PC-9 (cell line): ENCODE data around the gene PPFIA4. TPM values are rescaled to one million over a fixed set of nuclear protein-coding genes. Genes with fewer than 3 reads are reported as not detected.

ENCODE experiments used
- BruUV-seq: library from RNA; stranded (reverse); fragments of 400-500 nt; replicated peaks from 2 replicates; lab custom pipeline; 2021; lab: Mats Ljungman, UMichigan
- CTCF ChIA-PET: fragments of 300-600 bp; sonication (Branson Sonifier 250); formaldehyde crosslinking; loops from one replicate; lab custom pipeline; 2022; ENCODE audit warnings: antibody characterized with exemption; lab: Charles Lee
- POLR2A ChIA-PET: fragments of 300-600 bp; sonication (Branson Sonifier 250); formaldehyde crosslinking; loops from one replicate; lab custom pipeline; 2022; ENCODE audit warnings: antibody characterized with exemption; ENCODE audit not compliant: unreplicated experiment; lab: Charles Lee
- DNase-seq, 2 experiments: peaks; one replicate each; pipeline versions ENCODE4 v3.0.0 to v3.0.0-alpha.2; 2015 to 2022; ENCODE audit warnings: mixed read lengths in 1 of 2
- H2AFZ ChIP-seq: fragments of 200-600 bp; sonication (generic); 2 replicates; pipeline ENCODE4 v1.8.1; 2017; ENCODE audit warnings: antibody characterized with exemption
- H3F3A ChIP-seq: fragments of 200-600 bp; sonication (generic); 2 replicates; pipeline ENCODE4 v1.8.1; 2017; ENCODE audit warnings: antibody characterized with exemption, mild to moderate bottlenecking, low read depth; ENCODE audit not compliant: insufficient read depth
- H3K27ac ChIP-seq: fragments of 200-600 bp; sonication (generic); 2 replicates; pipeline ENCODE4 v1.6.1; 2016; ENCODE audit warnings: mixed run types
- H3K27me3 ChIP-seq: fragments of 200-600 bp; sonication (generic); 2 replicates; pipeline ENCODE4 v1.6.1; 2016; ENCODE audit warnings: low read depth, mixed run types; ENCODE audit not compliant: insufficient read depth
- H3K36me3 ChIP-seq: fragments of 200-600 bp; sonication (generic); 2 replicates; pipeline ENCODE4 v1.6.1; 2016; ENCODE audit warnings: low read depth, mixed run types
- H3K4me1 ChIP-seq: fragments of 200-600 bp; sonication (generic); replicated peaks from 2 replicates; pipeline ENCODE4 v1.6.1; 2016; ENCODE audit warnings: mixed run types; ENCODE audit not compliant: insufficient read depth
- H3K4me2 ChIP-seq: fragments of 200-600 bp; sonication (generic); 2 replicates; pipeline ENCODE4 v1.6.1; 2017; ENCODE audit warnings: mixed run types
- H3K4me3 ChIP-seq: fragments of 200-600 bp; sonication (generic); 2 replicates; pipeline ENCODE4 v1.6.1; 2016; ENCODE audit warnings: mixed run types
- H3K79me2 ChIP-seq: fragments of 200-600 bp; sonication (generic); 2 replicates; pipeline ENCODE4 v1.6.1; 2017; ENCODE audit warnings: low read depth, mixed run types
- H3K9me2 ChIP-seq: fragments of 200-600 bp; sonication (generic); 2 replicates; pipeline ENCODE4 v1.8.1; 2017; ENCODE audit warnings: mild to moderate bottlenecking; ENCODE audit not compliant: insufficient read depth
- H3K9me3 ChIP-seq: fragments of 200-600 bp; sonication (generic); 2 replicates; pipeline ENCODE4 v1.8.1; 2016; ENCODE audit warnings: low read depth; ENCODE audit not compliant: insufficient read depth
- H4K20me1 ChIP-seq: fragments of 200-600 bp; sonication (generic); 2 replicates; pipeline ENCODE4 v1.8.1; 2017; ENCODE audit not compliant: insufficient read depth
- EZH2 ChIP-seq: fragments of 200-600 bp; sonication (generic); IDR thresholded peaks from 2 replicates; pipeline ENCODE4 v1.8.0; 2017; ENCODE audit warnings: antibody characterized with exemption, low read depth
- intact Hi-C: fragments of 100-400 bp; cut with micrococcal nuclease; formaldehyde crosslinking; loops from one replicate; pipeline ENCODE4 v1.10.0; 2022; ENCODE audit not compliant: unreplicated experiment
- total RNA-seq: library from RNA; stranded (reverse); gene quantifications from 2 replicates; pipeline ENCODE4 v1.2.3, GENCODE V29; 2021
- TF ChIP-seq, protein P1 (sequence below): fragments of 200-600 bp; sonication (generic); conservative IDR thresholded peaks from 2 replicates; pipeline ENCODE4 v1.6.1; 2017; ENCODE audit warnings: mixed run types, antibody characterized with exemption, mild to moderate bottlenecking, moderate library complexity

PPFIA4 gene
- total RNA-seq, 1 experiment from 2014 or later, result 1.2 TPM

GRCh38 chr1:203076031-203076511 is 49.8 kb downstream of the PPFIA4 start:
- Histone ChIP-seq H3K4me2 (no peak overlapping the region), H3K4me3 (no peak overlapping the region), H3K9me3 (no peaks in the 10 kb centered on the region), H3K27ac (no peak overlapping the region), H3F3A (no peaks in the 10 kb centered on the region), H2AFZ (no peak overlapping the region), H3K27me3 (peaks cover 14% of the 10 kb centered on the region; the same call in 1 of the 2 replicates), H3K9me2 (no peaks in the 10 kb centered on the region), H4K20me1 (no peaks in the 10 kb centered on the region), H3K79me2 (no peaks in the 10 kb centered on the region), H3K36me3 (no peaks in the 10 kb centered on the region), H3K4me1 (no peaks in the 10 kb centered on the region)
- POLR2A ChIA-PET, result no interaction called here
- TF ChIP-seq EZH2, result no peak
- TF ChIP-seq, protein P1, sequence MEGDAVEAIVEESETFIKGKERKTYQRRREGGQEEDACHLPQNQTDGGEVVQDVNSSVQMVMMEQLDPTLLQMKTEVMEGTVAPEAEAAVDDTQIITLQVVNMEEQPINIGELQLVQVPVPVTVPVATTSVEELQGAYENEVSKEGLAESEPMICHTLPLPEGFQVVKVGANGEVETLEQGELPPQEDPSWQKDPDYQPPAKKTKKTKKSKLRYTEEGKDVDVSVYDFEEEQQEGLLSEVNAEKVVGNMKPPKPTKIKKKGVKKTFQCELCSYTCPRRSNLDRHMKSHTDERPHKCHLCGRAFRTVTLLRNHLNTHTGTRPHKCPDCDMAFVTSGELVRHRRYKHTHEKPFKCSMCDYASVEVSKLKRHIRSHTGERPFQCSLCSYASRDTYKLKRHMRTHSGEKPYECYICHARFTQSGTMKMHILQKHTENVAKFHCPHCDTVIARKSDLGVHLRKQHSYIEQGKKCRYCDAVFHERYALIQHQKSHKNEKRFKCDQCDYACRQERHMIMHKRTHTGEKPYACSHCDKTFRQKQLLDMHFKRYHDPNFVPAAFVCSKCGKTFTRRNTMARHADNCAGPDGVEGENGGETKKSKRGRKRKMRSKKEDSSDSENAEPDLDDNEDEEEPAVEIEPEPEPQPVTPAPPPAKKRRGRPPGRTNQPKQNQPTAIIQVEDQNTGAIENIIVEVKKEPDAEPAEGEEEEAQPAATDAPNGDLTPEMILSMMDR, result no peak
- DNase-seq, result no peak
- intact Hi-C loops, result no loop called here
- CTCF ChIA-PET, result no interaction called here
- no TSS peak for BruUV-seq

DNA sequence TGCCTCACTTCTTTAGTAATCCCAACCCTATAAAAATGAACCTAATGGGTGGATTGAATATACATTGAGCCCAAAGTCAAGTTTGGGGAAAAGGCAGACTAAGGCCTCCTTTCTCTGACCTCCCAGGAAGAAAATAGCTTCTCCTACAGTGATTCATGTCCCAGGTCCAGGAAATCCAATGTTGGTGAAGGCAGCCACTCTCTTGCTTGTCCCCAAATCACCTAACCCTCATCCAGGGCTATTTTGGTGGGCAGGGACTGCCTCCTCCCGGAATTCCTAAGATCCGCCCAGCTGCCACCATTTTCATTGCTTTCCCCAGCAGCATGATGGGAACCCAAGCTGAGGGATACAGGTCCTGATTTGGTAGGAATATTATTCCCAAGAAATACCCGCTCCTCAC is 51.1 kb downstream of the PPFIA4 start:
- intact Hi-C loops, result no loop called here
- Histone ChIP-seq H3K27me3 (peaks cover 14% of the 10 kb centered on the region; the same call in 1 of the 2 replicates), H3K27ac (no peak overlapping the region), H3K4me2 (no peak overlapping the region), H3K9me2 (no peaks in the 10 kb centered on the region), H3K4me1 (no peaks in the 10 kb centered on the region), H3K4me3 (no peak overlapping the region), H3F3A (no peaks in the 10 kb centered on the region), H3K36me3 (no peaks in the 10 kb centered on the region), H3K79me2 (no peaks in the 10 kb centered on the region), H2AFZ (no peak overlapping the region), H3K9me3 (no peaks in the 10 kb centered on the region), H4K20me1 (no peaks in the 10 kb centered on the region)
- BruUV-seq, result no TSS peak
- DNase-seq, result no peak
- ChIA-PET POLR2A (no interaction called here), CTCF (interaction anchor here (0.6 kb wide), 1 partner anchor 388 kb away, joined by 3 read pairs; no protein-coding TSS in a partner anchor)
- TF ChIP-seq, protein P1, result no peak
- TF ChIP-seq EZH2, result no peak

- TF ChIP-seq EZH2, result no peak
- TF ChIP-seq, protein P1, result no peak
- no TSS peak for BruUV-seq
- intact Hi-C loops, result no loop called here
- Histone ChIP-seq H3K36me3 (no peaks in the 10 kb centered on the region), H2AFZ (no peak overlapping the region), H4K20me1 (no peaks in the 10 kb centered on the region), H3K9me2 (no peaks in the 10 kb centered on the region), H3K9me3 (no peaks in the 10 kb centered on the region), H3K27me3 (peaks cover 14% of the 10 kb centered on the region; the same call in 1 of the 2 replicates), H3K4me2 (no peak overlapping the region), H3F3A (no peaks in the 10 kb centered on the region), H3K4me1 (no peaks in the 10 kb centered on the region), H3K79me2 (no peaks in the 10 kb centered on the region), H3K27ac (no peak overlapping the region), H3K4me3 (no peak overlapping the region)
- POLR2A ChIA-PET, result no interaction called here
- CTCF ChIA-PET, result interaction anchor here (0.6 kb wide), 1 partner anchor 389 kb away, joined by 3 read pairs; no protein-coding TSS in a partner anchor
- DNase-seq, result no peak
Observed at GRCh38 chr1:203077956-203078355, 51.7 kb downstream of the PPFIA4 start.
